AG20443 (cell line): ENCODE data around the gene ADAMTS5.

Source experiments
- DNase-seq: peaks from one replicate; pipeline ENCODE4 v3.0.0; 2012; ENCODE audit warnings: low spot score, mixed read lengths

Gene ADAMTS5

DNA sequence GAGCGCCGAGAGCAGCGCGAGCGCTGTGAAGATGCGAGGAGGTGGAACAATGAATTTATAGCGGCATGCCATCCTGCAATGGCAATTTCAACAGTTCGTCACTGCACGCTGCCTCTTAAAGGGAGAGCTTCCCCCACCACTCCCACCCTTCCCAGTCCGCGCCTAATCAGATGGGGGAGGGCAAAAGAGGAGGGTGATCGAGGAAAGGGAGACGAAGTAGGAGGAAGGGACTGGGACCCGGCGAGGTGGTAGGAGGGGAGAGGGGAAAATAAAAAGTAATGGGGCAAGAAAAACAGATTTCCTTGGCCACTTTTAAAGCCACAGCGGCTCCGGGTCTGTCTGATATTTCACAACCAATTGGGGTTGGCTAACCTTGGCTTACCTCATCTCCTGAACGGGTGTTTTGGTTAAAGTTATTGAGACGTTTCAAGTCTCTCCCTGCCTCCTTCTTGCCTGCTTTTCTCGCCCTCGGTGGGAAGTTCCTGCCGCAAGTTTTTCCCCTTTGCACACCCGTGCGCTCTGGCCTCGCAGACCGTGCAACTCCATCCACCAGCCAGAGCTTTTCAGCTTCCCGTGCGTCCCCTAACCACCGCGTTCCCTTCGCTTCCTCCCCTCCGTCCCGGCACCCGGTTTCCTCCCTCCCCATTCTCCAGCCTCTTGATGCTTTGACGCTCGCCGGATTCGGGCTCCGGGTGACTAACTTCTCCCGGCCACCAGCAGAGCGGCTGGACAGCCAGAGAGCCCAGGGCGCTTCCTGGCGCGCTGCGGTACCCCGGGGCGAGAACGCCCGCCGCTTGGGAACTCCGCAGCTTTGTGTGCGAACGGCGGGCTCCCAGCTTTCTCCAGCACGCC lies at the start of gene ADAMTS5:
Gene ADAMTS5, minus strand, starts transcription at position 27 of the 852 bp plus-strand sequence. CDS start 697 bp downstream, outside the sequence.
- DNase-seq: peak; percentile 83

GRCh38 chr21:27001526-27001925 lies 34.6 kb upstream of the ADAMTS5 start:
- peak; percentile 46 for DNase-seq

DNA sequence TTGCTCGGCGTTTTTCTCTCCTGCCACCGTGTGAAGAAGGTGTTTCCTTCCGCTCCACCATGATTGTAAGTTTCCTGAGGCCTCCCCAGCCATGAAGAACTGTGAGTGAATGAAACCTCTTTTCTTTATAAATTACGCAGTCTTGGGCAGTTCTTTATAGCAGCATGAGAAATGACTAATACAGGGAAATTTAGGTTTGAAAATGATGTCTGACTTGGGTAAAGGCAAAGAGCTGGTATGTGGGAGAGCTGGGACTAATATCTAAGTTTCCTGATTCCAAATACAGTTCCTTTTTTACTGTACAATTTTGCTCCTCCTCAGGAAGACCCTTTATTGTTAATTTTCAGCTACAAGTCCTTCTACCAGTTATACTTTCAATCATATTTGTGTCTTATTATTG lies 16.7 kb upstream of the ADAMTS5 start:
- no peak for DNase-seq

DNA sequence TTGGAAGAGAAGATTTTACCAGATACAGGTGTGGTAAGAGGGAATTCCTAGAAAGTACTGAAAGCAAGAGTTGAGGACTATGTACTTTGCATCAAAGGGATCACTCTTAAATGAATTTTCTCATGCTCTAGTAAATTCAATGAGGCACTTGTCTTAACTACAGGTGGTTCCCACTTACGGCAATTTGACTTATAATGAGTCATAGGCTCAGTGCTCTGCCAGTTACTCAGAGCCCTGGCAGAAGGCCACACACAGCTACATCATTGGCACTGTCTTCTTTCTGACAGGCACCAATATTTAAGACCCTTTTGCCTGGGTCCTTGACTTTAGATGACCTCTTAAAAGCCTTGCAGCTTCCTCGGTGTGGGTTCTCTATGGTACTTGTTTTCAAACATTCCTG lies 15.9 kb upstream of the ADAMTS5 start:
- no peak for DNase-seq

DNA sequence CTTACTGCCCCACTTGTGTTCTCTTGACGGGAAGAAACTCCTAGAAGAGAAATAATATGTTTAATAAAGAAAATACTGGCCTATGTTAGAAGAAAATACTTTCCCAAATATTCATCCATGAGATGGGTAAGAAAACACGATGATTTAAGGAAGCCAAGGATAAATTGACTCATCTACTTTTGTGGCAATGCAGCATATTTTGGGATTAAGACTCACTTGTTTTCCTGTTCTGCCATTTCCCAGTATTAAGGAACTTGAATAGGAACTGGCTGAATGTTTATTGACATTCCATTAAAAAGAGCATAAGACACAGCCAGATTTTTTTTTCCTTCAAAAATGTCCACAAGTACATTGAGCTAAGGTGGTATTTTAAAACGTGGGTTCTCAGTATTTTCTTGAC lies 10.9 kb upstream of the ADAMTS5 start:
- DNase-seq: peak; percentile 14

DNA sequence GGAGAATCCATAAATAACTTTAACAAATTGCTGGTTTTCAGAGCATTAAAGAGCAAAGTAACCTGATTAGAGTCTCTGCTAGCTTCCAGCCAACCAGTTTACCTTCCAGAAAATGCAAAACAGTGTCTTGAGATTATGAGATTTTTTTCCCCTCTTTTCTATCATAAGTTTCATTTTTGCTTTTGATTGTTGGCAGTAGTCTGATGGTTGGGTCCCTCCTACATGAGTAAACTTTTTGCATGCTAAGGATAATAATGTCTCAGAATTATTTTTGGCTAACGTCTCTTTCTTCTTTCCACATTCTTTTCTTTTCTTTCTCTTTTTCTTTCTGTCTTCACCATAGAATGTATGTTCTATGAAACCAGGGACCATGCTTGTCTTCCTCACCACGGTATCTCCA lies 6.3 kb upstream of the ADAMTS5 start:
- no peak for DNase-seq

DNA sequence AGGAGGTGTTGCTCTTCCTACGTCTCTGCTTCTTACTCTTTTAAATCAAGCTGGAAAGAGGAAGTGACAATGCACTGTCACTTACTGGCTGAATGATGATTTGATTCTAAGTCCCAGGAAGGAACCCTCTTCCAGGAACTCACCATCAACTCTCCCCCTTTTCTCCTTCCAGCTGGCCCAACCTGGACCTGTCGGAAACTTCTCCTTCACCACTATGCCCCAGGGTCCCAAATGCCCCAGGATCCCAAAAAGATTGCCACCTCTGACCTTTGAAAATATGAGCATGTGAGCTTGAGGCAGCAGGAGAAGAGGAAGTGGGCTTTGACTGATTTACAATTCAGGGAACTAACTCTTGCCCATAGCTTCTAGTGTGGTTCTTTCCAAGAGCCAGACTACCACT lies 5.3 kb upstream of the ADAMTS5 start:
- DNase-seq: no peak

GRCh38 chr21:26969971-26970725 lies 3.3 kb upstream of the ADAMTS5 start:
- no peak for DNase-seq

GRCh38 chr21:26966649-26967061 lies 233 bp downstream of the ADAMTS5 start:
- no peak for DNase-seq

GRCh38 chr21:26965907-26966581 lies 844 bp downstream of the ADAMTS5 start:
- DNase-seq: peak; percentile 63

DNA sequence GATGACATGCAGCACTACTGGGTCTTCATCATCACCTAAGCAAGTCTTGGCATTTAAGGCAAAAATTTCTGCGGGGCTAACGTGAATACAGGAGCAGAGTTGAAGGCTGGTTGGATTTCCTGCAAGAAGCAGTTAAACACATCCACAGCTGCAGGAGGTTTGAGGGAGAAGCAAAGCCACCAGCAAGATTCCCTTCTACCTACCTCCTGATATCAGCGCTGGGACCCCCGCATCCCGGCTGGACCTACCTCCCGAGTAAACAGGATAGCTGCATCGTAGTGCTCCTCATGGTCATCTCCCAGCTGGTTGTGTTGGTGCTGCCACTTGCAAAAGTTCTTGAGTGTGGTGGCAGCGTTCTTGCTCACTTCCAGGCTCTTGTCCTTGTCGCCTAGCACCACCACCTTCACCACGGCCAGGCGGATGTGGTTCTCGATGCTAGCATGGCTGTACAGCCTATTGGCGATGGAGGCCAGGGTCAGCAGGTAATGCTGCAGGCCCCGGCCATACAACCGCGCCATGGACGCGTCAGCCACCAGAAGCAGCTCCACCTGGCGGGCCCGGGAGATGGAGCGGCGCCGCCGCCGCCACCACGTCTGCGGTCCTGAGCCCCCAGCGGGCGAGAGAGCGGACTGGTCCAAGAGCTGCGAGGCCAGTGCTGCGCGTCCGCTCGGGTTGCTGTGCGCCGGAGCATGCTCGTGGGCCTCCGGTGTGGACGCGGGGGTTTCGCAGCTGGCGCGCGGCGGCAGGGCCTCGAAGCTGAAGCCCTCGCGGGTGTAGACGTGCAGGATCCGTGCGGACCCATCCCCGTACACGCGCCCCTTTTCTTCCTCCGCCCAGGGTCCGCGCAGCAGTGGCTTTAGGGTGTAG lies 1.6 kb downstream of the ADAMTS5 start:
- peak; percentile 66 for DNase-seq

DNA sequence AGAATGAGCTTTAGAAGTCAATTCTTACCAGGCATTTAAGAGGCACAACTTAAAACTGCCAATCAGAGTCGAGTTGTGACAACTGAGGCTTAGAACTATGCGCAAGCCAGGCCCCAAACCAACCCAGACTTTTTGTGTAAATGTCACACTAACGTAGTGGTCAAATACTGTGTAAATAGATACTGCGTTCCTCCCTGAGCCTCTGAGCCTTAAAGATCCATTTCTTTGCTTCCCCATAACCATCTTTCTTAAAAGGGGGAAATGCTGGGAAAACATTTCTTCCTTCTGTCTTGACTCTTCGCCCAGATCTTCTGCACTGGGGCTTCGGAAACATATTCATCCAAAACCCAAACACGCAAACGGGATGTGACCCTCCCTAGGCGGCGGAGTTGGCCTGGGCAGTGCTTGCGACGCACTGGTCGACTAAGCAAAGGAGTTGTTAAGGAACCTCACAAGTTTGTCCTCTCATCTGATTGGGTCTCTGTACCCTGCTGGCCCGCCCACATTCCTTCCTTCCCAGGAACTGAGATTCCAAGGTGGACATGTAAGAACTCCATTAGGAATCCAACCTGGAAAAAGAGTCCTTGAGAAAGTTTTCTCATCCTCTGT lies 2.6 kb downstream of the ADAMTS5 start:
- DNase-seq: peak; percentile 84

- DNase-seq: peak; percentile 22
Measured at GRCh38 chr21:26962621-26963181, 4.2 kb downstream of the ADAMTS5 start.

DNA sequence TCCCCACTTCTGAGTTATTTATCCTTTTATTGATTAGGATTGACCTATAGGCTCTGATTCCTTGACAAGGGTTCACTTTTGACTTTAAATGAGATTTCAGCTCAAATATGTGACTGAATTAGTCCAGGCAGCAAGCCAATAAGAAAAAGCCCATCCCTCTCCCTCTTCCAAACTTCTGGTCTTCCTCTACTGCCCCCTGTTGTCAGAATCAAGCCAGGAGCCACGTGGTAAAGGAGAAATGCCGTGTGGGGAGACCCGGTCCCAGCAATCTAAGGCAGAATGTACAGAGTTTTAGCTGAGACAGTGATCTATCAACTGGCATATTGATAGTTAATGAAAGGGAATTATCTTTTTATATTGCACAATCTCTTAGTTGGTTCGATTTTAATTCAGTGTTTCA lies 5.2 kb downstream of the ADAMTS5 start:
- DNase-seq: no peak

DNA sequence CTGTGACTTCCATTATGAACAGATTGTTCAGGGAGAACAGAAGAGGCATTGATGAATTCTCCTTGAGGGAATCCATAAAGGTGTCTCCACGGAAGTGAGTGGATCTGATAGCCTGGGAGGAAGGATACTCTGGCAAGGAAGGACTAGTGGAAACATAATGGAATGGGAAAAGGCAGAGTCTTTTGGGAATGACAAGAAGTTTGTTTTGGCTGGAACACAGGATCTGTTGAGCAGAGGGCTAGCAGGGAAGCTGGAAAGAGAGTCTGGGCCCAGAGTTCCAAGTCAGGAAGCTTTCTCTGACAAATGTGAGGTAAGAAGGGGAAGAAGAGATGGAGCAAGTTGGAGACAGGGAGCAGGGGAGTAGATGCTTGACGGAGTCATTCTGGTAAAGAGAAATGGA lies 8.1 kb downstream of the ADAMTS5 start:
- no peak for DNase-seq

GRCh38 chr21:26956813-26957212 lies 10.1 kb downstream of the ADAMTS5 start:
- DNase-seq: no peak

GRCh38 chr21:26956216-26956615 lies 10.7 kb downstream of the ADAMTS5 start:
- no peak for DNase-seq

DNA sequence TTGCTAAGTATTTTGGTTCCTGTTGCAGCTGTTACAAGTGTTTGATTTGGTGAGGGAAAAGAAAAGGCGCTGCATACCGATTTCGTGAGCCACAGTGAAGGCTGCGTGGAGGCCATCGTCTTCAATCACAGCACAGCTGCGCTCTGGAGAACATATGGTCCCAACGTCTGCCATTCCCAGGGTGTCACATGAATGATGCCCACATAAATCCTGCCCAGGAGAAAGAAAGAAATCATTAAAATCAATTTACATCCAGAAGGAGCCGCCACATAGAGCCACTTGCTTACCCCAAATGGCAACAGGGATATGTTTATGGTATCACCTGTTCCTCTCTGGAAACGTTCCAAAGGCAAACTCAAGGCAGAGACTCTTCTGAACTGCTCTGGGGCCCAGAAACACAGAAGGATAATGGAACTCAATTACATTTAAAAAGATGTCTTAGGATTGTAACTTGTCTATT lies 12.2 kb downstream of the ADAMTS5 start:
- no peak for DNase-seq

- no peak for DNase-seq
Measured at GRCh38 chr21:26952374-26953066, 14.4 kb downstream of the ADAMTS5 start.

- no peak for DNase-seq
Measured at GRCh38 chr21:26949830-26950229, 17.1 kb downstream of the ADAMTS5 start.
